Activated naive CD4-positive, alpha-beta T cell treated with anti-CD3 and anti-CD28 coated beads, Interleukin-2, amount 50 U/mL, for 24 hours (primary cell): ENCODE data around the gene MON1B.

Experiments
- H3K27ac Mint-ChIP-seq: one replicate; pipeline ENCODE4 v1.8.0; 2021; ENCODE audit warnings: mild to moderate bottlenecking, mixed read lengths
- H3K27me3 Mint-ChIP-seq: one replicate; pipeline ENCODE4 v1.8.0; 2021; ENCODE audit warnings: mixed read lengths
- H3K36me3 Mint-ChIP-seq: one replicate; pipeline ENCODE4 v1.8.0; 2021; ENCODE audit warnings: mixed read lengths
- H3K4me1 Mint-ChIP-seq: one replicate; pipeline ENCODE4 v1.8.0; 2021; ENCODE audit warnings: mixed read lengths
- H3K4me3 Mint-ChIP-seq: one replicate; pipeline ENCODE4 v1.8.0; 2021; ENCODE audit warnings: mild to moderate bottlenecking, mixed read lengths
- H3K9me3 Mint-ChIP-seq: one replicate; pipeline ENCODE4 v1.8.0; 2021; ENCODE audit warnings: mixed read lengths

MON1B gene

DNA sequence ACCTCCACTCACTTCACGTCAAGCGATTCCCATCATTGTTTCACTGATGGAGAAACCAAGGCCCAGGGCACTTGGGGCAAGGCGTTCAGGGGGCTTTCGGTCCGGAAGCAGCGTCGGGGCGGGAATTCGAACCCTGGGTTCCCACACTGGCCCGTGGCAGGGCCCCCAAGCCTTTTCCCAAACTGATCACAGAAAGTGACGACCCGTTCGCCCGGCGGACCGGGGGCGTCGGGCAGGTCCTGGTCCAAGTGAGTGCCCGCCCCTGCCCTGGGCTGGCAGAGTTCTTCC lies 856 bp upstream of the MON1B start:
- H3K9me3 Mint-ChIP-seq, result no peaks in the 10 kb centered on the region
- peak overlapping the region; percentile 93 for H3K4me3 Mint-ChIP-seq
- H3K4me1 Mint-ChIP-seq, result peaks cover 44% of the 10 kb centered on the region
- H3K36me3 Mint-ChIP-seq, result peaks cover 22% of the 10 kb centered on the region
- H3K27me3 Mint-ChIP-seq, result peaks cover 4% of the 10 kb centered on the region
- peak overlapping the region; percentile 99 for H3K27ac Mint-ChIP-seq

DNA sequence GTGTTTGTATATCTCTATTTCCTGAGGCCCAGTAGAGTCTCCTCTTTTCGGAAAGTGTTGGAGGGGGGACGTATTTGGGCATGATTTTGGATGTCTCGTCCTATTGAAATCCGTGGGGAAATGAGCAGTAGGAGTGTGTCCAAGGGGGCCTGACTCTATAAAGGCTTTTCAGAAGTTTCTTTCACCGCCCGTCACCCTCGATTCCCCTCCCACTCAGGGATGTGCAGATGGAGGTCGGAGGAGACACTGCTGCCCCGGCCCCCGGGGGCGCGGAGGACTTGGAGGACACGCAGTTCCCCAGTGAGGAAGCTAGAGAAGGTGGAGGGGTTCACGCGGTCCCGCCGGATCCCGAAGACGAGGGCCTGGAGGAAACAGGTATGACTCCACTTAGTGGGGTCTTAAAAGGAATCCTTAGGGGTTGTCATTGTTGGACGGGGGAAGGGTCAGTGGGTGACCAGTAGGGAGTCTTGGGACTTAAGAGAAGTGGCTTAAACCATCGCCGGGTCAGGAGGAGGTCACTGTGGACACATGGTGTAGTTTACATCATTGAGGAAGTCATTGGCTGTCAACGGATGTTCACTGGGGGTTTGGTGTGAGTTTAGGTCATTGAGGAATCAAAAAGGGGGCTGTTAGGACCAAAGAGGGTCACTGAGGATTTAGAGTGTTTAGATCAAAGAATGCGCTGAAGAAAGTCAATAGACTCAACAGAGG lies 424 bp downstream of the MON1B start:
- peak overlapping the region; percentile 99 for H3K27ac Mint-ChIP-seq
- peaks cover 22% of the 10 kb centered on the region for H3K36me3 Mint-ChIP-seq
- peaks cover 3% of the 10 kb centered on the region for H3K27me3 Mint-ChIP-seq
- H3K4me3 Mint-ChIP-seq, result peak overlapping the region; percentile 93
- peaks cover 49% of the 10 kb centered on the region for H3K4me1 Mint-ChIP-seq
- H3K9me3 Mint-ChIP-seq, result no peaks in the 10 kb centered on the region

DNA sequence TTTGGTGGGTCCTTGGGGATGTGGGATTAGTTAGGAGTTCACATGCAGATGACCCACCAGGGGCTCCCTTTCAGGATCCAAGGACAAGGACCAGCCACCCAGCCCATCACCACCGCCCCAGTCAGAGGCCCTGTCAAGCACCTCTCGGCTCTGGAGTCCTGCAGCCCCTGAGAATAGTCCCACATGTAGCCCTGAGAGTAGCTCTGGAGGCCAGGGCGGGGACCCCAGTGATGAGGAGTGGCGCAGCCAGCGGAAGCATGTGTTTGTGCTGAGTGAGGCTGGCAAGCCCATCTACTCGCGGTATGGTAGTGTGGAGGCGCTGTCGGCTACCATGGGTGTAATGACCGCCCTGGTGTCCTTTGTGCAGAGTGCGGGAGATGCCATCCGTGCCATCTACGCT lies 2.4 kb downstream of the MON1B start:
- Mint-ChIP-seq H3K4me1 (peaks cover 49% of the 10 kb centered on the region), H3K36me3 (peaks cover 26% of the 10 kb centered on the region), H3K4me3 (peak overlapping the region; percentile 93), H3K27me3 (no peaks in the 10 kb centered on the region), H3K9me3 (no peaks in the 10 kb centered on the region), H3K27ac (no peak overlapping the region)

GRCh38 chr16:77194295-77195231 lies 3.6 kb downstream of the MON1B start:
- Mint-ChIP-seq H3K27ac (no peak overlapping the region), H3K36me3 (peaks cover 26% of the 10 kb centered on the region), H3K9me3 (no peaks in the 10 kb centered on the region), H3K4me3 (no peak overlapping the region), H3K4me1 (peaks cover 41% of the 10 kb centered on the region), H3K27me3 (no peaks in the 10 kb centered on the region)

- Mint-ChIP-seq H3K27me3 (no peaks in the 10 kb centered on the region), H3K36me3 (peaks cover 26% of the 10 kb centered on the region), H3K27ac (no peak overlapping the region), H3K4me3 (no peak overlapping the region), H3K4me1 (peaks cover 41% of the 10 kb centered on the region), H3K9me3 (no peaks in the 10 kb centered on the region)
Observed at GRCh38 chr16:77195411-77195810, 4.4 kb downstream of the MON1B start.

GRCh38 chr16:77197747-77198146 lies 6.8 kb downstream of the MON1B start:
- Mint-ChIP-seq H3K9me3 (no peaks in the 10 kb centered on the region), H3K27ac (no peak overlapping the region), H3K27me3 (no peaks in the 10 kb centered on the region), H3K36me3 (peaks cover 11% of the 10 kb centered on the region), H3K4me1 (peaks cover 21% of the 10 kb centered on the region), H3K4me3 (no peak overlapping the region)

GRCh38 chr16:77199211-77199610 lies 8.2 kb downstream of the MON1B start, which contains the start of gene SYCE1L:
TSS of gene SYCE1L (plus strand) at chr16:77199408. CDS start at chr16:77199452, 44 bp downstream.
- Mint-ChIP-seq H3K27ac (no peak within 1 kb of the TSS), H3K4me1 (peaks cover 7% of the 10 kb centered on the region), H3K36me3 (peaks cover 4% of the 10 kb centered on the region), H3K4me3 (no peak within 1 kb of the TSS), H3K27me3 (no peaks in the 10 kb centered on the region), H3K9me3 (no peaks in the 10 kb centered on the region)

DNA sequence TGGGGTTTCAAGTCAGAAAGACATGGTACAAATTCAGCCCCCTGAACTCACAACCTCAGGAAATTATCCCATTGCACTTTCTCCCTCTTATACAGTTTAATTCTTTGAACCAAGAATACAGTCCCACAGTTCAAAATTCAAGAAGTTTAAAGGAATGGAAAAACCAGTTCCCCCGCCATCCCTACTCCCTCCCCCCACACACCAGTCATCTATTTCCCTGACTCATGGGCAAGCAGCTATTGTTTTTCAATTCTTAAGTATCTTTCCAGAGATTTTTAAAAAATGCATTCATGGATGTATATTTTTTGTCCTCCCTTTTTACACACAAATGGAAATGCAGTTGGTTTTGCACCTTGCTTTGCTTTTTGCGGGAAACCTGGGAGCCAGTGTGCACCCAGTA lies 15.5 kb downstream of the MON1B start:
- H3K36me3 Mint-ChIP-seq, result no peaks in the 10 kb centered on the region
- H3K27me3 Mint-ChIP-seq, result no peaks in the 10 kb centered on the region
- no peak overlapping the region for H3K27ac Mint-ChIP-seq
- peaks cover 3% of the 10 kb centered on the region for H3K4me1 Mint-ChIP-seq
- no peaks in the 10 kb centered on the region for H3K9me3 Mint-ChIP-seq
- no peak overlapping the region for H3K4me3 Mint-ChIP-seq

DNA sequence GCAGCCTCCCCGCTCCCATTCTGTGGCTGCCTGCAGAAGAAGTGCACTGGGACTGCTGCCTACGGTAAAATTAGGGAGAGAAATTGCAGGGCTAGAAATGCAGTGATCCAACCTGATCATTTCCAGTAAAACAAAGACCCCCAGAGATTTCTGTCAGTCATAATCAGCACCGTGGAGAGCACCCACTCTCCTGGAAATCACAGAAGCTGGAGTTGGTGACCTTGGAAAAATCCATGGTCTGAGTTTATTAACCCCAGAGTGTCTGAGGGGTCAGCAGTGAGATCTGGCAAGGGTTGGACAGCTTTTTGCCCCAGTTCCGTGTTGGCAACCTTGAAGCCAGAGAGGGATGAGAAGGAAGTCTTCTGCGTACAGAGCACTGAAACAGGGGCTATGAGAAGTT lies 16.0 kb downstream of the MON1B start:
- Mint-ChIP-seq H3K27me3 (no peaks in the 10 kb centered on the region), H3K36me3 (no peaks in the 10 kb centered on the region), H3K27ac (no peak overlapping the region), H3K4me1 (peaks cover 7% of the 10 kb centered on the region), H3K4me3 (no peak overlapping the region), H3K9me3 (no peaks in the 10 kb centered on the region)

GRCh38 chr16:77208382-77208781 lies 17.4 kb downstream of the MON1B start:
- Mint-ChIP-seq H3K27ac (no peak overlapping the region), H3K4me1 (peaks cover 10% of the 10 kb centered on the region), H3K4me3 (no peak overlapping the region), H3K9me3 (no peaks in the 10 kb centered on the region), H3K27me3 (no peaks in the 10 kb centered on the region), H3K36me3 (no peaks in the 10 kb centered on the region)

- peaks cover 15% of the 10 kb centered on the region for H3K4me1 Mint-ChIP-seq
- no peaks in the 10 kb centered on the region for H3K36me3 Mint-ChIP-seq
- no peaks in the 10 kb centered on the region for H3K9me3 Mint-ChIP-seq
- H3K27me3 Mint-ChIP-seq, result no peaks in the 10 kb centered on the region
- peak overlapping the region; percentile 90 for H3K4me3 Mint-ChIP-seq
- peak overlapping the region; percentile 83 for H3K27ac Mint-ChIP-seq
Observed at GRCh38 chr16:77211880-77212740, 21.1 kb downstream of the MON1B start.

- Mint-ChIP-seq H3K9me3 (no peaks in the 10 kb centered on the region), H3K4me3 (peak overlapping the region; percentile 90), H3K27me3 (no peaks in the 10 kb centered on the region), H3K27ac (no peak overlapping the region), H3K4me1 (peaks cover 15% of the 10 kb centered on the region), H3K36me3 (no peaks in the 10 kb centered on the region)
Observed at GRCh38 chr16:77212741-77213541, 22.0 kb downstream of the MON1B start.

GRCh38 chr16:77213542-77214106 lies 22.6 kb downstream of the MON1B start:
- Mint-ChIP-seq H3K27ac (no peak overlapping the region), H3K27me3 (no peaks in the 10 kb centered on the region), H3K9me3 (no peaks in the 10 kb centered on the region), H3K4me3 (peak overlapping the region; percentile 85), H3K36me3 (no peaks in the 10 kb centered on the region), H3K4me1 (peaks cover 15% of the 10 kb centered on the region)

GRCh38 chr16:77214411-77215138 lies 23.6 kb downstream of the MON1B start:
- Mint-ChIP-seq H3K4me1 (peaks cover 15% of the 10 kb centered on the region), H3K27me3 (no peaks in the 10 kb centered on the region), H3K4me3 (no peak overlapping the region)

More at GRCh38 chr16:77214411-77215138, 23.6 kb downstream of the MON1B start:
- H3K36me3 Mint-ChIP-seq, result no peaks in the 10 kb centered on the region
- H3K27ac Mint-ChIP-seq, result no peak overlapping the region
- no peaks in the 10 kb centered on the region for H3K9me3 Mint-ChIP-seq
